ENCODE data around the gene TBK1. TPM values are rescaled to one million over a fixed set of nuclear protein-coding genes. Genes with fewer than 3 reads are reported as not detected.

Gene TBK1
- total RNA-seq, 1 experiment from 2014 or later: 15.9 TPM

DNA sequence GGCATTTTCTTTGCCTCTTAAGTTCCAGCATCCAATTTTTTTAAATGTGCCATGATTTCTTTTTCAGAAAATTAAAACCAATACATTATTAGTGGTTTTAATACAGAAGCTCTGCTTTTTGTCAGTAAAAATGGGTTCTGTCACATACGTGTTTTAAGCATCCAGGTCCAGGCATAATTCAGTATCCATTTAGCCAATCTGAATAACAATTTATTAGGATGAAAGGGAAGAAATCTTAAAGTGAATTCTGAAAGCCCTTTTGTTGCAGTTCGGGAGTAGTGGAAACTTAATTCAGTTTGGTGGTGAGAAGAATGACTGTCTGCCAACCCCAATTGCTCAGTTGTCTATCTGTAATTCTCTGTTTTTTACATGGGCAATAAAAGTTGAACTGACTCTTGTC lies 40.5 kb upstream of the TBK1 start (continued):
- TF ChIP-seq, protein P1, sequence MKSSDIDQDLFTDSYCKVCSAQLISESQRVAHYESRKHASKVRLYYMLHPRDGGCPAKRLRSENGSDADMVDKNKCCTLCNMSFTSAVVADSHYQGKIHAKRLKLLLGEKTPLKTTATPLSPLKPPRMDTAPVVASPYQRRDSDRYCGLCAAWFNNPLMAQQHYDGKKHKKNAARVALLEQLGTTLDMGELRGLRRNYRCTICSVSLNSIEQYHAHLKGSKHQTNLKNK (CRISPR knock-in tag; IDR thresholded peaks at IDR 0.05): no peak
- TF ChIP-seq HMGA2 (CRISPR knock-in tag; IDR thresholded peaks at IDR 0.05) (no peak), SMAD3 (CRISPR knock-in tag; IDR thresholded peaks at IDR 0.05; ENCODE audit: borderline replicate concordance) (no peak)

DNA sequence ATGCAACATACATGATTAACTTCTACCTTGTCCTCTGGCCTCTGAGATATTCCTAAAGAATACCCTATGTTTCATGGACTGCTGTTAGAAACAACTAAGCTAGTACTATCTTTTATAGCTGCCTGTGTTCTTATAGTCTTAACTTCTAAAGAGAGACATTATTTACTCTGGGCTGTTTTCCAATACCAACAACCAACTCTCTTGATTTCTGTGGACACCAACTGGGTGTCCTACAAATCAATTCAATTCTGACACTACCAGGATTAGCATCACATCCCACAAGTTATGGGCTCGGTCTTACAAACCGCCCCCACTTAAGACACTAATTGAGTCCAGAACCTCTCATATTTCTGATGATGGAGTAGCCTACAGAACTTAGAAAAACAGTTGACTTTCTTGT lies 39.5 kb upstream of the TBK1 start:
- Mint-ChIP-seq H3K27me3 (ENCODE audit: low read depth) (no peaks in the 10 kb centered on the region), H3K9me3 (no peaks in the 10 kb centered on the region), H3K27ac (no peak overlapping the region), H3K4me3 (no peak overlapping the region), H3K4me1 (peaks cover 8% of the 10 kb centered on the region; the same call in 1 of the 2 replicates), H3K36me3 (peaks cover 60% of the 10 kb centered on the region)
- no peak for TF ChIP-seq ELF4 (CRISPR knock-in tag; IDR thresholded peaks at IDR 0.05; ENCODE audit: low read depth)
- no peak for TF ChIP-seq OVOL2 (CRISPR knock-in tag; IDR thresholded peaks at IDR 0.05; ENCODE audit: borderline replicate concordance)
- TF ChIP-seq ATF1 (CRISPR knock-in tag; IDR thresholded peaks at IDR 0.05): no peak
- no peak for TF ChIP-seq ZNF671 (CRISPR knock-in tag; IDR thresholded peaks at IDR 0.05)
- no peak for TF ChIP-seq SOX15 (CRISPR knock-in tag; IDR thresholded peaks at IDR 0.05)
- TF ChIP-seq, protein P2, sequence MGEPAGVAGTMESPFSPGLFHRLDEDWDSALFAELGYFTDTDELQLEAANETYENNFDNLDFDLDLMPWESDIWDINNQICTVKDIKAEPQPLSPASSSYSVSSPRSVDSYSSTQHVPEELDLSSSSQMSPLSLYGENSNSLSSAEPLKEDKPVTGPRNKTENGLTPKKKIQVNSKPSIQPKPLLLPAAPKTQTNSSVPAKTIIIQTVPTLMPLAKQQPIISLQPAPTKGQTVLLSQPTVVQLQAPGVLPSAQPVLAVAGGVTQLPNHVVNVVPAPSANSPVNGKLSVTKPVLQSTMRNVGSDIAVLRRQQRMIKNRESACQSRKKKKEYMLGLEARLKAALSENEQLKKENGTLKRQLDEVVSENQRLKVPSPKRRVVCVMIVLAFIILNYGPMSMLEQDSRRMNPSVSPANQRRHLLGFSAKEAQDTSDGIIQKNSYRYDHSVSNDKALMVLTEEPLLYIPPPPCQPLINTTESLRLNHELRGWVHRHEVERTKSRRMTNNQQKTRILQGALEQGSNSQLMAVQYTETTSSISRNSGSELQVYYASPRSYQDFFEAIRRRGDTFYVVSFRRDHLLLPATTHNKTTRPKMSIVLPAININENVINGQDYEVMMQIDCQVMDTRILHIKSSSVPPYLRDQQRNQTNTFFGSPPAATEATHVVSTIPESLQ (CRISPR knock-in tag; IDR thresholded peaks at IDR 0.05): no peak
- TF ChIP-seq TP53 (CRISPR knock-in tag; IDR thresholded peaks at IDR 0.05): no peak
- TF ChIP-seq GTF2I (CRISPR knock-in tag; conservative IDR thresholded peaks at IDR 0.05): no peak
- TF ChIP-seq, protein P3, sequence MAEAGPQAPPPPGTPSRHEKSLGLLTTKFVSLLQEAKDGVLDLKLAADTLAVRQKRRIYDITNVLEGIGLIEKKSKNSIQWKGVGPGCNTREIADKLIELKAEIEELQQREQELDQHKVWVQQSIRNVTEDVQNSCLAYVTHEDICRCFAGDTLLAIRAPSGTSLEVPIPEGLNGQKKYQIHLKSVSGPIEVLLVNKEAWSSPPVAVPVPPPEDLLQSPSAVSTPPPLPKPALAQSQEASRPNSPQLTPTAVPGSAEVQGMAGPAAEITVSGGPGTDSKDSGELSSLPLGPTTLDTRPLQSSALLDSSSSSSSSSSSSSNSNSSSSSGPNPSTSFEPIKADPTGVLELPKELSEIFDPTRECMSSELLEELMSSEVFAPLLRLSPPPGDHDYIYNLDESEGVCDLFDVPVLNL (CRISPR knock-in tag; IDR thresholded peaks at IDR 0.05; ENCODE audit: borderline replicate concordance, low read depth): no peak
- no peak for TF ChIP-seq ETV6 (CRISPR knock-in tag; IDR thresholded peaks at IDR 0.05)
- no peak for TF ChIP-seq EMX1 (CRISPR knock-in tag; IDR thresholded peaks at IDR 0.05)
- no peak for TF ChIP-seq ZNF396 (CRISPR knock-in tag; IDR thresholded peaks at IDR 0.05; ENCODE audit: borderline replicate concordance)
- TF ChIP-seq, protein P4, sequence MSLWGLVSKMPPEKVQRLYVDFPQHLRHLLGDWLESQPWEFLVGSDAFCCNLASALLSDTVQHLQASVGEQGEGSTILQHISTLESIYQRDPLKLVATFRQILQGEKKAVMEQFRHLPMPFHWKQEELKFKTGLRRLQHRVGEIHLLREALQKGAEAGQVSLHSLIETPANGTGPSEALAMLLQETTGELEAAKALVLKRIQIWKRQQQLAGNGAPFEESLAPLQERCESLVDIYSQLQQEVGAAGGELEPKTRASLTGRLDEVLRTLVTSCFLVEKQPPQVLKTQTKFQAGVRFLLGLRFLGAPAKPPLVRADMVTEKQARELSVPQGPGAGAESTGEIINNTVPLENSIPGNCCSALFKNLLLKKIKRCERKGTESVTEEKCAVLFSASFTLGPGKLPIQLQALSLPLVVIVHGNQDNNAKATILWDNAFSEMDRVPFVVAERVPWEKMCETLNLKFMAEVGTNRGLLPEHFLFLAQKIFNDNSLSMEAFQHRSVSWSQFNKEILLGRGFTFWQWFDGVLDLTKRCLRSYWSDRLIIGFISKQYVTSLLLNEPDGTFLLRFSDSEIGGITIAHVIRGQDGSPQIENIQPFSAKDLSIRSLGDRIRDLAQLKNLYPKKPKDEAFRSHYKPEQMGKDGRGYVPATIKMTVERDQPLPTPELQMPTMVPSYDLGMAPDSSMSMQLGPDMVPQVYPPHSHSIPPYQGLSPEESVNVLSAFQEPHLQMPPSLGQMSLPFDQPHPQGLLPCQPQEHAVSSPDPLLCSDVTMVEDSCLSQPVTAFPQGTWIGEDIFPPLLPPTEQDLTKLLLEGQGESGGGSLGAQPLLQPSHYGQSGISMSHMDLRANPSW (CRISPR knock-in tag; conservative IDR thresholded peaks at IDR 0.05; ENCODE audit: low read depth): no peak
- no peak for TF ChIP-seq MYBL2 (CRISPR knock-in tag; IDR thresholded peaks at IDR 0.05)
- TF ChIP-seq ESRRA (CRISPR knock-in tag; IDR thresholded peaks at IDR 0.05; ENCODE audit: borderline replicate concordance): no peak
- TF ChIP-seq, protein P5, sequence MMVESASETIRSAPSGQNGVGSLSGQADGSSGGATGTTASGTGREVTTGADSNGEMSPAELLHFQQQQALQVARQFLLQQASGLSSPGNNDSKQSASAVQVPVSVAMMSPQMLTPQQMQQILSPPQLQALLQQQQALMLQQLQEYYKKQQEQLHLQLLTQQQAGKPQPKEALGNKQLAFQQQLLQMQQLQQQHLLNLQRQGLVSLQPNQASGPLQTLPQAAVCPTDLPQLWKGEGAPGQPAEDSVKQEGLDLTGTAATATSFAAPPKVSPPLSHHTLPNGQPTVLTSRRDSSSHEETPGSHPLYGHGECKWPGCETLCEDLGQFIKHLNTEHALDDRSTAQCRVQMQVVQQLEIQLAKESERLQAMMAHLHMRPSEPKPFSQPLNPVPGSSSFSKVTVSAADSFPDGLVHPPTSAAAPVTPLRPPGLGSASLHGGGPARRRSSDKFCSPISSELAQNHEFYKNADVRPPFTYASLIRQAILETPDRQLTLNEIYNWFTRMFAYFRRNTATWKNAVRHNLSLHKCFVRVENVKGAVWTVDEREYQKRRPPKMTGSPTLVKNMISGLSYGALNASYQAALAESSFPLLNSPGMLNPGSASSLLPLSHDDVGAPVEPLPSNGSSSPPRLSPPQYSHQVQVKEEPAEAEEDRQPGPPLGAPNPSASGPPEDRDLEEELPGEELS (CRISPR knock-in tag; IDR thresholded peaks at IDR 0.05): no peak
- ChIA-PET CTCF (no interaction called here), POLR2A (no interaction called here)
- ATAC-seq (no peak), DNase-seq (ENCODE audit: low spot score) (no peak)
